GM12891 (cell line): ENCODE measurements around the gene TREM1.

Experiments
- PAX5 ChIP-seq: IDR thresholded peaks from 2 replicates; pipeline ENCODE4 v1.6.1; 2011; ENCODE audit warnings: low read length, moderate library complexity, mild to moderate bottlenecking; ENCODE audit not compliant: insufficient read depth, severe bottlenecking
- POLR2A ChIP-seq: IDR thresholded peaks from 2 replicates; pipeline ENCODE4 v1.6.1; 2011; ENCODE audit warnings: low read depth, low read length, control low read depth
- POLR2AphosphoS5 ChIP-seq: IDR thresholded peaks from 2 replicates; pipeline ENCODE4 v1.6.1; 2011; ENCODE audit warnings: low read depth, low read length, control low read depth
- POU2F2 ChIP-seq: IDR thresholded peaks from 2 replicates; pipeline ENCODE4 v1.6.1; 2011; ENCODE audit warnings: low read depth, mild to moderate bottlenecking, control low read depth, low read length, moderate library complexity
- SPI1 ChIP-seq: IDR thresholded peaks from 2 replicates; pipeline ENCODE4 v1.6.1; 2011; ENCODE audit warnings: low read depth, low read length, control low read depth
- TAF1 ChIP-seq: IDR thresholded peaks from 2 replicates; pipeline ENCODE4 v1.6.1; 2011; ENCODE audit warnings: low read depth, low read length, control low read depth

DNA sequence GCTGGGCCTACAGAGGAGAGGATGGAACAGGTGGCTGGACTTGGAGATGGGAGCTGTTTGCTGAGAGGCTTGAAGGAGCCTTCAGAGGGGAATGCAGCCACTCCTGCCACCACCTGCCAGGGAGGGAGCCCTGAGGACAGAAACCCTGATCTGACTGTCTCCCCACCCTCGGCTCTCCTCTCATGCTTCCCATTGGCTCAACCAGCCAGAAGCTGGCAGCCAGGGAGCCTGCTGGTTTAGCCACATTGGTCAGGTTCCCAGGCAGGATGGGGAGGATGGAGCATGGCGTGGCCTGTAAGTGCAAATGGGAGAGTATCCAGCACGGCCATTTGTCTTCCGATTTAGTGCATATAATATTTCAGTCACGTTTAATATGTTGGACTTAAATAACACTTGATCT lies 12.8 kb downstream of the TREM1 start:
- TF ChIP-seq POLR2A (no peak), TAF1 (no peak), POLR2AphosphoS5 (no peak), SPI1 (no peak), PAX5 (no peak), POU2F2 (no peak)
